ENCODE data around the gene GABBR2.

GABBR2 gene

GRCh38 chr9:98254228-98255060 lies 454.3 kb downstream of the GABBR2 start:
- Histone ChIP-seq H3K4me1 (ENCODE audit: insufficient read depth, poor library complexity, severe bottlenecking) (peaks cover 42% of the 10 kb centered on the region), H3K27me3 (ENCODE audit: insufficient read depth, poor library complexity, severe bottlenecking) (no peaks in the 10 kb centered on the region), H3K36me3 (ENCODE audit: low read depth) (peaks cover 52% of the 10 kb centered on the region), H3K27ac (ENCODE audit: poor library complexity, severe bottlenecking) (peak overlapping the region; percentile 94), H3K4me3 (ENCODE audit: severe bottlenecking) (peak overlapping the region; percentile 95), H3K9me3 (ENCODE audit: severe bottlenecking) (no peaks in the 10 kb centered on the region)
- no peak for ATAC-seq (ENCODE audit: low read depth)
- TF ChIP-seq CTCF (IDR thresholded peaks at IDR 0.05; ENCODE audit: poor library complexity, severe bottlenecking): no peak
- DNase-seq (ENCODE audit: low spot score): no peak

GRCh38 chr9:98253565-98253964 lies 455.2 kb downstream of the GABBR2 start:
- no peaks in the 10 kb centered on the region for H3K9me3 ChIP-seq (ENCODE audit: severe bottlenecking)
- H3K27ac ChIP-seq (ENCODE audit: poor library complexity, severe bottlenecking): peak overlapping the region; percentile 94
- peak overlapping the region; percentile 95 for H3K4me3 ChIP-seq (ENCODE audit: severe bottlenecking)
- ATAC-seq (ENCODE audit: low read depth) (no peak), DNase-seq (ENCODE audit: low spot score) (no peak)
- no peaks in the 10 kb centered on the region for H3K27me3 ChIP-seq (ENCODE audit: insufficient read depth, poor library complexity, severe bottlenecking)
- TF ChIP-seq CTCF (IDR thresholded peaks at IDR 0.05; ENCODE audit: poor library complexity, severe bottlenecking): no peak
- H3K4me1 ChIP-seq (ENCODE audit: insufficient read depth, poor library complexity, severe bottlenecking): peaks cover 49% of the 10 kb centered on the region
- H3K36me3 ChIP-seq (ENCODE audit: low read depth): peaks cover 59% of the 10 kb centered on the region

- peak overlapping the region; percentile 94 for H3K27ac ChIP-seq (ENCODE audit: poor library complexity, severe bottlenecking)
- DNase-seq (ENCODE audit: low spot score) (peak; percentile 91), ATAC-seq (ENCODE audit: low read depth) (peak; percentile 70)
These were observed 457.2 kb downstream of the GABBR2 start for GRCh38 chr9:98251551-98251950.

GRCh38 chr9:98249771-98250170 lies 459.0 kb downstream of the GABBR2 start:
- no peaks in the 10 kb centered on the region for H3K27me3 ChIP-seq (ENCODE audit: insufficient read depth, poor library complexity, severe bottlenecking)
- DNase-seq (ENCODE audit: low spot score): no peak
- H3K27ac ChIP-seq (ENCODE audit: poor library complexity, severe bottlenecking): peak overlapping the region; percentile 94
- no peak for TF ChIP-seq CTCF (IDR thresholded peaks at IDR 0.05; ENCODE audit: poor library complexity, severe bottlenecking)
- no peak for ATAC-seq (ENCODE audit: low read depth)
- H3K4me1 ChIP-seq (ENCODE audit: insufficient read depth, poor library complexity, severe bottlenecking): peaks cover 75% of the 10 kb centered on the region
- H3K36me3 ChIP-seq (ENCODE audit: low read depth): peaks cover 95% of the 10 kb centered on the region
- no peak overlapping the region for H3K4me3 ChIP-seq (ENCODE audit: severe bottlenecking)
- no peaks in the 10 kb centered on the region for H3K9me3 ChIP-seq (ENCODE audit: severe bottlenecking)

More at GRCh38 chr9:98251551-98251950, 457.2 kb downstream of the GABBR2 start:
- Histone ChIP-seq H3K4me1 (ENCODE audit: insufficient read depth, poor library complexity, severe bottlenecking) (peaks cover 57% of the 10 kb centered on the region), H3K9me3 (ENCODE audit: severe bottlenecking) (no peaks in the 10 kb centered on the region), H3K27me3 (ENCODE audit: insufficient read depth, poor library complexity, severe bottlenecking) (no peaks in the 10 kb centered on the region), H3K36me3 (ENCODE audit: low read depth) (peaks cover 79% of the 10 kb centered on the region), H3K4me3 (ENCODE audit: severe bottlenecking) (no peak overlapping the region)
- no peak for TF ChIP-seq CTCF (IDR thresholded peaks at IDR 0.05; ENCODE audit: poor library complexity, severe bottlenecking)
